ES-I3 (cell line): Measurements from ENCODE around the gene ARFGAP3.

Experiments used
- H3K36me3 ChIP-seq: 2 replicates; pipeline ENCODE4 v1.6.1; 2013; ENCODE audit warnings: mild to moderate bottlenecking, low read length, control low read depth, moderate library complexity; ENCODE audit not compliant: insufficient read depth
- H3K4me1 ChIP-seq: 2 replicates; pipeline ENCODE4 v1.6.1; 2013; ENCODE audit warnings: mild to moderate bottlenecking, control low read depth, low read length; ENCODE audit not compliant: insufficient read depth
- H3K9ac ChIP-seq: 2 replicates; pipeline ENCODE4 v1.6.1; 2013; ENCODE audit warnings: low read depth, mild to moderate bottlenecking, low read length, moderate library complexity
- H3K9me3 ChIP-seq: 2 replicates; pipeline ENCODE4 v1.6.1; 2013; ENCODE audit warnings: mild to moderate bottlenecking, low read length, moderate library complexity; ENCODE audit not compliant: control insufficient read depth, insufficient read depth

Gene ARFGAP3

DNA sequence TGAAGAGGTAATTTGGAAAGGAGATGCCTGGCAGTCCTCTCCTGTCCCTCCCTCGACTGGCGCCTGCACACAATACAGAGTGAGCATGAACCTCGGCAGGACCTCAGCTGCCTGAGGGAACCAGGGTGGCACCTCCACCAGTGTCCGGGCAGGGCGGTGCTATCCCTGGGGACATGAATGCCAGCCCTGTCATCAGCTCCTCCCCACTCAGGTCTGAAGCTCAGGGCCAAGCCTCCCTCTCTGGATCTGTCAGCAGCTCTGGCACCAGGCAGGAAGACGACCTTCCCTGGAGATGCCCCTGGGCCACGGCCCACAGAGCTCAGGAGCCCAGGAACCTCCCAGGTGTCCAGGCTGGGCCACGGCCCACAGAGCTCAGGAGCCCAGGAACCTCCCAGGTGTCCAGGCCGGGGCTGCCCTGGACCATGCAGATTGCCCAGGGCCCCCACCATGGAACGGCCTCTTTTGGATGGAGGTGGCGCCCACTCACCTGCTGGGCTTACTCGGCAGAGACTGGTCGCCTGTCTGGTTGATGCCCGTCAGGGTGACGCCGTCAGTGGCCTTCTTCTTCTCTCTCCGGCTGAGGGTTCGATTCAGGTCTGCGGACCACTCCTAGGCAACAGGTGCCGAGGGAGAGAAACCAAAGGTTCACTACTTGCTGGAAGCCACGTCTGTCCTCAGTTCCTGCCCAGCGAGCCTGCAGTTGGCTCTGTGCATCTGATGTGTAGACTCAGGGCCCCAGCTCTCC lies 21.7 kb upstream of the ARFGAP3 start:
- Histone ChIP-seq H3K9me3 (no peaks in the 10 kb centered on the region), H3K9ac (no peak overlapping the region), H3K4me1 (no peaks in the 10 kb centered on the region; the same call in 1 of the 2 replicates), H3K36me3 (peaks cover 13% of the 10 kb centered on the region; the same call in 1 of the 2 replicates)

DNA sequence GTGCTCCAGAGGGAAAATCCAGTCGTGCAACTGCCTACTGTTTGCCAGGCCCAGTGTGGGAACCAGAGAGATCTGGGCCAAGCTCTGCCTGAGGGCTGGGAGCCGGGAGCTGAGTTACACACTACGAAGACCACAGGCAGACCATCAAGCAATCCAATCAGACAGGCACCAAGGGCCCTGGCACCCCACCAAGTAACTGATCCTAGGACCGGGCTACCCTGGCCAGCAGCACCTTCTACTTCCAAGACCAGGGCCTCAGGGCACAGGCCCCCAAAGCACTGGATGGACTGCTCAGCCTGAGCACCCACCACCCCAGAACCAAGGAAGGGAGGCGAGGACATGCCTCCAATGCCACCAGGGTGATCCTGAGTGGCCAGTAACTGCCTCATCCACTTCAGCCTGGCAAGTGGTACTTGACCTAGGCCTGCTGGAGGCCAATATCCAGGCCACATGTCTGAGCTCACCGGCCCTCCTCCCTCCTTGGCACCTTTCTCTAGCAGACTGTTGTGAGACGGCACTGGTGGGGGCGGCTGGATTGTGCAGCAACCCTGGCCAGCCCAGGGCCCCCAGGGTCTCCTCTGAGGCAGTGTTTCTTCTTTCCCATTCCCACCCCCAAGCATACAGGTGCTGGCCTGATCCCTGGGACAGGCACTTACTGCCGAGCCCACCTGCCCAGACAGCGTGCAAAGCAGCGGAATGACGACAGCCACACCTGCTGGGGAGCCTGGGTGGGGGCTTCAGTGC lies 20.7 kb upstream of the ARFGAP3 start:
- Histone ChIP-seq H3K4me1 (no peaks in the 10 kb centered on the region; the same call in 1 of the 2 replicates), H3K9ac (no peak overlapping the region), H3K36me3 (peaks cover 6% of the 10 kb centered on the region; the same call in 1 of the 2 replicates), H3K9me3 (no peaks in the 10 kb centered on the region)

DNA sequence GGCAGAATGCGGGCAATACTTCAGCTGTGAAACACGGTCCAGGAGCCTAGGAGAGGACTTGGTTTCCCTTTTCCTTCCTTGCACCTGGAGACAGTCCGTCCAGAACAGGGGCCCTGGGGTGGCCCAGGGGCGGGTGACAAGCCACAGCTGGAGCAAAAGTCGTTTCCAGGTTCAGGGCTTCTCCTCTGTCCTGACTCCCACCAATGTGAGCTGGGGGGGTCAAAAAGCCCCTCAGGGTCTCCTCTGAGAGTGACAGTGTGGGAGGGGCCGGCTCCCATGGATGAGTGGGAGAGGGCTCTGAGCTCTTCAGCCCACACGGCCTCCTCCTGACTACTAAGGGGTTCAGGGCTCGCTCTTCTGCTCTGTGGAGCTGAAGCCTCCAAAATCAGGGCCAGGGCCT lies 20.1 kb upstream of the ARFGAP3 start:
- no peak overlapping the region for H3K9ac ChIP-seq
- H3K36me3 ChIP-seq = peaks cover 3% of the 10 kb centered on the region; the same call in 1 of the 2 replicates
- H3K9me3 ChIP-seq = no peaks in the 10 kb centered on the region
- H3K4me1 ChIP-seq = no peaks in the 10 kb centered on the region

DNA sequence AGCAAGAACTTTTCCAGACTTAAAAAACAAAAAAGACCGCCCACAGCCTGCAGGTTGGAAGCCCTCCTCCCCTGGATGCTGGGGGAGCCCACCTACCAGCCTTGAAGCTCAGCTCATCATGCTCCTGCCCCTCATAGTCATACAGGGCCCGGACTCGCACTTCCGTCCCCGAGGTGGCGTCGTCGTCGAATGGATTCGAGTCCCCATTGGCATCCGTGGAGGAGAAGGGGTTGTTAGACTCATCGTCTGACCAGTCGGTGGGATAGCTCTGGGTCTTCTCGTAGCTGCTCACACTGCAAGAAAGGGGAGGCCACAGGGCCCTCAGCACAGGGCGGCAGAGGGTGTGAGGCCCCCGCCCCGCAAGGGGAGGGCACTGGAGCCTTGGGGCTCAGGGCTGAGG lies 19.0 kb upstream of the ARFGAP3 start:
- H3K4me1 ChIP-seq = no peaks in the 10 kb centered on the region
- H3K9me3 ChIP-seq = no peaks in the 10 kb centered on the region
- peaks cover 3% of the 10 kb centered on the region; the same call in 1 of the 2 replicates for H3K36me3 ChIP-seq
- no peak overlapping the region for H3K9ac ChIP-seq

DNA sequence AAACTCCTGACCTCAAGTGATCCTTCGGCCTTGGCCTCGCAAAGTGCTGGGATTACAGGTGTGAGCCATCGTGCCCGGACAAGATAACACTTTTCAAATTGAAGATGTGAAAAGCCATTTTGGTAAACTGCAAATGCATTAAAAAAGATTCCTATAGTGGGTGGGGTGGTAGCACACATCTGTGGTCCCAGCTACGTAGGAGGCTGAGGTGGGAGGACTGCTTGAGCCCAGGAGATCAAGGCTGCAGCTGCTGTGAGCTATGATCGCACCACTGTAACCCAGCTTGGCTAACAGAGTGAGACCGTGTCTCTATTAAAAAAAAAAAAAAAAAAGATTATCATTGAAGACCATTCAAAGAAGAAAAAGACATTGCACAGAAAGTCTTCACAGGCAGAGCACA lies 16.9 kb upstream of the ARFGAP3 start:
- Histone ChIP-seq H3K9ac (no peak overlapping the region), H3K36me3 (peaks cover 3% of the 10 kb centered on the region; the same call in 1 of the 2 replicates), H3K9me3 (no peaks in the 10 kb centered on the region), H3K4me1 (no peaks in the 10 kb centered on the region)

DNA sequence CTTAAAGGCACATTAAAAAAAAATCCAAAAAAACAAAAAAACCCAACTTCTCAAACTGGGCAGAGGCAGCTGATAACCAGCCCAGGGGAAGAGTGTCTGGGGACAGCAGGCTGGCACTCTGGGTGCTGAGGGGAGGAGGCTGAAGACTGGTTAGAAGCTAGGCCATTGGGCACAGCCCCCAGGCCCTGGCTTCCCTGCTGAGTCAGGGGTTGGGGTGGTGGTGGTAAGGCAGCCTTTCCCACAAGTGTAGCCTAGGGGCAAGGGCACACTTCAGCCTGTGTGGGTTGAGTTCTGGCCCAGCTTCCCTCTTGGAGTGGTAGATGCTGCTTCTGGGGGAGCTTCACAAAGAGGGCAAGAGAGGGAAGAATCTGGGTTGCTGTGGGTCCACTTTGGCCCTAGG lies 16.3 kb upstream of the ARFGAP3 start:
- Histone ChIP-seq H3K4me1 (no peaks in the 10 kb centered on the region), H3K9me3 (no peaks in the 10 kb centered on the region), H3K36me3 (peaks cover 3% of the 10 kb centered on the region; the same call in 1 of the 2 replicates), H3K9ac (no peak overlapping the region)

DNA sequence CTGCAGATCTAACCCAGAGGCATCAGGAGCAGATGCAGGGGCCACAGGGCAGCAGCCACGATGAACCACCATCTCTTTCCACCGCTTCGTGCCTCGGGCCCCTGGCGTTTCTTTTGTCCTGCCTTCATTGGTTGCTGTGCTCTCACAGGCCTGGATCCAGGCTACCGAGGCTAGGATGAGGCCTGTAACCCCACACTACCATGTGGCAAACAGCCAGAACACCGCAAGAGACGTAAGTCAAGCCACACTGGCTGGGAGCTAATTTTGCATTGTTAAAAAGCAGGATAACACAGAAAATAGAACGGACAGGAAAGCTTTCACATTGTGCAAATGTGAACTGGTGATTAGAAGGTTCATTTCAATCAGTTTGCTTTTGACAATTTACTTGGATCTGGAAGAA lies 15.7 kb upstream of the ARFGAP3 start:
- Histone ChIP-seq H3K9me3 (no peaks in the 10 kb centered on the region), H3K4me1 (no peaks in the 10 kb centered on the region), H3K36me3 (peaks cover 3% of the 10 kb centered on the region; the same call in 1 of the 2 replicates), H3K9ac (no peak overlapping the region)

DNA sequence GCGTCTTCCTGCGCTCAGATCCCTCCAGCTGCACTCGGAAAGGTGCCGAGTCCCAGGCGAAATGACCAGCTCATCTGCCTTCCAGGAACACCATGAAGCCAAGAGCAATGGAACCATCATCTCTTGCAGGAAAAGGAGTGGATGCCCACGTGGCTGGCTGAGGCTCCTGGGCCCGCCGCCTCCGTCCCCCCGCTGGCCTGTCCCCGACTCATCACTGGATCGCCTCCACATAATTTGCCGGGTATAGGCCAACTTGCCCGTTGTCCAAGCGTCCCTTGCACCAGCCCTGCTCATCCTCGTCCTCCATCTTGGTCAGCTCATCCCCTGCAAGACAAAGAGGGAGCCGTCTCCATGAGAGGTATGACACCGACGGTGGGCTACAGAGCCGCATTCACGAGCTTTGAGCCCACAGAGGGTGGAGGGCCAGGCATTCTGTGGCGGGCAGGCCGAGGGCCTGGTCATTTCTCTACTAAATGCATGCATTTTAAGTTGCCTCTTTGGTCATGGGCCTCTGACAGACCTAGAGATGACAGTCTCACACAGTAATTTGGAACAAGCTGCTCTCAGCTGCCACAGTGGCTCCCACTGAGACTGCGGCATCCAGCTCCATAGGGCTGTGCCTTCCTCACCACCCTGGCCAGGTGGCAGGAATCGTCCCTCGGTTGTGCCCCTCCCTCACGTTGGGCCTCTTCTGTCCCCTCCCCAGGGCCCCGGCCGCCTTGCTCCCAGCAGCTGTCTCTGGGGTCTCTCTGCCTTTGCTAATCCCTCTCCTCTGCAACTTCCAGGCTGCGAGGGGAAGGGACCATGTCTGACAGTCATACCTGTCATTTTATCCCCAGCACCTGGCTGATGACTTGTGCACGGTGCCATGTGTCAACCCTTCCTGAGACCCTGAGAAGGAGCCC lies 14.3 kb upstream of the ARFGAP3 start:
- peaks cover 3% of the 10 kb centered on the region; the same call in 1 of the 2 replicates for H3K36me3 ChIP-seq
- H3K9ac ChIP-seq = no peak overlapping the region
- no peaks in the 10 kb centered on the region for H3K9me3 ChIP-seq
- H3K4me1 ChIP-seq = peaks cover 4% of the 10 kb centered on the region; the same call in 1 of the 2 replicates

DNA sequence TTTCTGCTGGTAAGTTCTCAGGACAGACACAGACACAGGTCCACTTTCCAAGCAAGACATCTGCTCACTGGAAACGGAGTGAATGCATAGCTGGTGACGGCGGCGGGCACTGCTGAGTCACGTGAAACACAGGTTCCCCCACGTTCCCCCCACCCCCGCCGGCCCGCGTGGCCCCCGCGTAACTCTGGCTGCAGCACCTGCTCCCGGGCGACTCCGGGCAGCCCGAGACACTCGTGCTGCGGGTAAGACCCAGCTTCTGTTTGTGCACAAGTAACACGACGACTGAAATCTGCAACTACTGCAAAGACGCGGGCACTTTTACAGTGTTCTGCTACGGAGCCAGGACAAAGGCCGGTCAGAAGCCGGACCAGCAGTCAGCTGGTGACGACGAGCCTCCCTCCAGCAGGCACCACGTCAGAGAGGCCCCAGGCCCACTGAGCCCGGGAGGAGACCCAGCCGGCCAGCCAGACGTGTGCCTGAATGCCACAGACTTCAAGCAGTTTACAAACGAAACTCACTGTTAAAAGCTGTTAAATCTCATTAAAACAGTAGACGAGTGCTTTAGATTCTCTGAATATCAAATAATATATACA lies 12.9 kb upstream of the ARFGAP3 start:
- Histone ChIP-seq H3K9me3 (no peaks in the 10 kb centered on the region), H3K4me1 (peaks cover 4% of the 10 kb centered on the region; the same call in 1 of the 2 replicates), H3K36me3 (peaks cover 3% of the 10 kb centered on the region; the same call in 1 of the 2 replicates), H3K9ac (no peak overlapping the region)

DNA sequence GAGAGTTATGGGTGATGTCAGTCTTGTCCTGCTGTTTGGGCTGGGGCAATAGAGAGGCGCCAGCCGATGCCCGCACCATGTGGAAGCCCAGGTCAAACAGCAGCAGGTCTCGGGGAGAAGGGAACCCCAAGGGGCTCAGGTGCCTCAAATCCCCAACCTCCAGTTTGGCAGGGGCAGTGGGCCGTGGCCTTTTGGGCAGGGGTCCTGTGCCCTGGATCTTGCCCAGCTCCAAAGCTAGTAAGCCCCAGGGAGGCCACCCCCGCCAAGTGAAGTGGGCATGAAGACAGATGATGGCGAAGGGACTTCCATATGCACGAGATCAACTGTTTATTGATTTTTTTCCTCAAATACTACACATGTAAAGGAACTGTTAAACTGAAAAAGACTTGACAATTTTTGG lies 12.4 kb upstream of the ARFGAP3 start:
- Histone ChIP-seq H3K9me3 (no peaks in the 10 kb centered on the region), H3K36me3 (peaks cover 3% of the 10 kb centered on the region; the same call in 1 of the 2 replicates), H3K9ac (no peak overlapping the region), H3K4me1 (peaks cover 4% of the 10 kb centered on the region; the same call in 1 of the 2 replicates)

DNA sequence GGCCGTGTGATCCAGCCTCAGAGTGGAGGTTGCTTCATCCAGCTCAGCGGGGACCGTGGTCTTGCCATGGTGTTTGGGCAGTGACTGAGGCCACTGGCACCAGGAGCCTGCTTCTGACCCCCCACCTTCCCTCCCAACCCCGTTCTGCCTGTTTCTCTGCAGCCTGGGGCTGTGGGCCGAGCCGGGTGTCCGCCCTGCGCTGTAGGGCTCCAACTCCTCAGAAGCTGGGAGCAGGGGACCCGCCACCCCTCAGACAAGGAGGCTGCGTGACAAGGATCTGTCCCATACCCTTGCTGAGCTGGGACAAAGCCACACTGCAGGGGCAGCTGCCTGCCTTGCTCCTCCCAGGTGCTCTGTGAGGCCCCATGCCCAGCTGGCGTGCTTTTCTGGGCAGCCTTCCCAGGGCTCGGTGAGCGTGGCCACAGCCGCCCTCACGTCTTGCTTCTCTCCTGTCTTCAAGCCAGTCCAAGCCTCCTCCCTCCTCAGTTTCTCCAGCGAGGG lies 11.7 kb upstream of the ARFGAP3 start:
- peaks cover 3% of the 10 kb centered on the region; the same call in 1 of the 2 replicates for H3K36me3 ChIP-seq
- no peak overlapping the region for H3K9ac ChIP-seq
- H3K4me1 ChIP-seq = peaks cover 4% of the 10 kb centered on the region; the same call in 1 of the 2 replicates
- H3K9me3 ChIP-seq = no peaks in the 10 kb centered on the region

DNA sequence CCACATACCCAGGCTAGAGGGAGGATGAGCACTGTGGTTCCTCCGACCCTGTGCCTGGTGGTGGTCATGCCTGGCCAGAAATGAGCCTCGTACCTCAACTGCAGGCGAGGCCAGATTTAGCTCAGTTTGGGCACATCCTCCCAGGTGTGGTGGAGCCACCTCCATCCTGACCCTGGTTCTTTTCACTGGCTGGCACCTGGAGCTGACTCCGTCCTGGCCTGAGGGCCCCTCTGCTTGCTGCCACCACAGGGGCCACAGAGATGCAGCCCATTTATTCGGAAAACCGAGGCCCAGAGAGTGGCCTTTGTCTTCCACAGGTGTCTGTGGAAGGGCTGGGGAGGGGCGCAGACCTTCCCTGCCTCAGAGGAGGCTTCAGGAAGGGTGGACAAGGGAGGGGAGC lies 9.0 kb upstream of the ARFGAP3 start:
- H3K9me3 ChIP-seq = no peaks in the 10 kb centered on the region
- H3K36me3 ChIP-seq = peaks cover 3% of the 10 kb centered on the region; the same call in 1 of the 2 replicates
- H3K4me1 ChIP-seq = peaks cover 4% of the 10 kb centered on the region; the same call in 1 of the 2 replicates
- H3K9ac ChIP-seq = no peak overlapping the region

DNA sequence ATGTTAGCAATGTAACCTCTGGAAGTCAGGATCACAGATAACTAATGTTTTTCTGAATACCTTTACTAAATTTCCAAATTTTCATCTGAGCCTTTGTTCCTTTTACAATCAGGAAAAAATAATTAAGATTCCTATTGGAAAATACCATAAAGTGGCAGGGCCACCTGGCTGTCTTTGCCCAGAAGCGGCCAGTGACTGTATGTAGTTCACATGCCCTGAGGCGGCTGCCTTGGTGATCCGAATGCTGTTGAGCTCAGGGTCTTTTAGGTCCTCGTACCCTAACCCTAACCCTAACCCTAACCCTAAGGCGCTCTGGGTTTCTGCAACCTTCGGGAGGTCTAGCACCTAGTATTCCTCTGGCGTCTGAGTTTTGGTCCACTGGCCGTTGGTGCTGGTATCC lies 8.5 kb upstream of the ARFGAP3 start:
- no peak overlapping the region for H3K9ac ChIP-seq

More for the DNA sequence above, 8.5 kb upstream of the ARFGAP3 start:
- no peaks in the 10 kb centered on the region for H3K9me3 ChIP-seq
- peaks cover 4% of the 10 kb centered on the region; the same call in 1 of the 2 replicates for H3K4me1 ChIP-seq
- no peaks in the 10 kb centered on the region for H3K36me3 ChIP-seq
